Activated naive CD8-positive, alpha-beta T cell treated with anti-CD3 and anti-CD28 coated beads, Interleukin-2, amount 50 U/mL, for 16 hours (primary cell): ENCODE results near the gene CAST.

Experiments used
- DNase-seq: peaks from one replicate; pipeline ENCODE4 v3.0.0-alpha.2; 2020; ENCODE audit warnings: low read depth, low spot score

Gene CAST

GRCh38 chr5:96818125-96818788 is 156.1 kb downstream of the CAST start:
- no peak for DNase-seq

GRCh38 chr5:96819806-96820205 is 157.6 kb downstream of the CAST start:
- DNase-seq = no peak

DNA sequence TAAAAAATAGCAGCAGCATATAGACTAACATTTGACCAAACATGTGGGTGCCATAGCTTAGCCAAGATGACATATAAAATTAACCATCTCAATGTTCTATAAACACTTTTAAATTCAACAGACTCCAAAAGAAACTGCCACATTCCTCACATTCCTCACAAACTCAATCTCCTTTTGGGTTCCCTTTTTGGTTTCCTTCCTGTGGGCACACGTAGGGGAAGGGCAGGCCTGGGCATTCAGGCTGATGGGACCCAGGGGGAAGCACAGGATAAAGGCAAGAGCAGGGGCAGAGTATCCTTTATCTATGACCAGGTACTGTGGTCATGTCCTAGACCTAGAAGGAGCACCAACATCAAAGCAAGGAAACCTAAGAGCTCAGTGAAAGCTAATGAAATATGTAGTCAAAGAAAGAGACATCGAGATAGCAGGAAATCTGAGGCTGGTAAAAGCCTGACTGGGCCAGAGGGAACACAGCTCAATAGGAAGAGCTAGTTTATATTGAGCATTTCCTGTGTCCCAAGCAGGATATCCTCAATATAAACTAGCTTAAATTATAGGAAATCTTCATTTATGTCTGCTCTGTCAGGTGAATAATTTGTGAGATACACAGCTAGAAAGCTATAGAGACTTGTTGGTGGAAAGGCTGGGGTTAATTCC is 159.2 kb downstream of the CAST start:
- DNase-seq = no peak

- DNase-seq = no peak
Measured at GRCh38 chr5:96822686-96823459, 160.7 kb downstream of the CAST start.

DNA sequence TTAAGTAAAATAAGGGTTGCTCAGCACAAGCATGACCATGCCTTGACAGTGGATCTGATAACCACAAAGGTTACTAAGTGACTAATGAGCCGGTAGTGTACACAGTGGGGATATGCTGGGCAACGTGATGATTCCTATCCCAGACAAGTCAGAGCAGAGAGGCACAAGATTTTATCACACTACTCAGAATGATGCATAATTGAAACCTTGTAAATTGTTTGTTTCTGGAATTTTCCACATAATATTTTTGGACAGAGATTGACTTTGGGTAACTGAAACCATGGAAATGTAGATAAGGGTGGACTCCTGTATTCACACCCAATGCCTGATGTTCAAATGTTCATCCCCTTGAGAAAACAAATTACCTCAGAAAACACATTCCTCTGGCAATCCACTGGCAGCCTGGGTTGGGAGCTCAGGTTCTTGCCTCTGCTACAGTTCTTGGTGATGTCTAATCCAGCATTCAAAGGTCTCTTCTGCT is 161.8 kb downstream of the CAST start:
- DNase-seq = no peak
